ENCODE data around the gene EPHA10.

Gene EPHA10

DNA sequence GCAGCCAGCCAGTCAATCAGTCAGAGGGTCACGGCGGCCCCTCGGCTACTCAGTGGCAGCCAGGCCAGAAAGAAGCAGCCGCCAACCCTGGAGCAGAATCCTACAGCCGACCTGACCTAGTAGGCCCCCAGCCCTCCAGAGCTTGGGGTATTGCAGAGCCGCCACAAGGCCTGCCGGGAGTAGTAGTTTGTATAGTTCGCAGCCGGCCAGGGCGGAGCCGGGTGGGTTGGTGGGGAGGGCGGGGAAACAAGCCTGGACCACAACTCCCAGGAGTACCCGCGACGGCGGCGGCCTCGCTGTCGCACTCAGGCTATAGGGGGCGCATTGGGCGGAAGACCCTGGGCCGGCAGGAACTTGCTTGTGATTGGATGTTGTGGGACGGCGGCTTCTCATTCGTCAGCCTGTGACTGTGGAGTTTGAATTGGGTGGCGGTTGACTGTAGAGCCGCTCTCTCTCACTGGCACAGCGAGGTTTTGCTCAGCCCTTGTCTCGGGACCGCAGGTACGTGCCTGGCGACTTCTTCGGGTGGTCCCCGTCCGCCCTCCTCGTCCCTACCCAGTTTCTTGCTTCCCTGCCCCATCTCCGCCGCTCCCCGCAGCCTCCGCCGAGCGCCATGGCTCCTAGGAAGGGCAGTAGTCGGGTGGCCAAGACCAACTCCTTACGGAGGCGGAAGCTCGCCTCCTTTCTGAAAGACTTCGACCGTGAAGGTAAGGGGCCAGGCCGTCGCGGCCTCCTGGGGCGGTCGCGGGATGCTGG is 72.7 kb downstream of the EPHA10 start, which contains the start of gene CDCA8 (continued):
- TF ChIP-seq ZNF449 (tag by site-specific recombination; IDR thresholded peaks at IDR 0.05): no peak
- TF ChIP-seq ZNF596 (tag by site-specific recombination; IDR thresholded peaks at IDR 0.05): no peak
- peak; percentile 28 for TF ChIP-seq ZXDB (tag by site-specific recombination; IDR thresholded peaks at IDR 0.05)
- TF ChIP-seq ZNF266 (tag by site-specific recombination; IDR thresholded peaks at IDR 0.05; ENCODE audit: low read depth): no peak
- TF ChIP-seq, protein P1, sequence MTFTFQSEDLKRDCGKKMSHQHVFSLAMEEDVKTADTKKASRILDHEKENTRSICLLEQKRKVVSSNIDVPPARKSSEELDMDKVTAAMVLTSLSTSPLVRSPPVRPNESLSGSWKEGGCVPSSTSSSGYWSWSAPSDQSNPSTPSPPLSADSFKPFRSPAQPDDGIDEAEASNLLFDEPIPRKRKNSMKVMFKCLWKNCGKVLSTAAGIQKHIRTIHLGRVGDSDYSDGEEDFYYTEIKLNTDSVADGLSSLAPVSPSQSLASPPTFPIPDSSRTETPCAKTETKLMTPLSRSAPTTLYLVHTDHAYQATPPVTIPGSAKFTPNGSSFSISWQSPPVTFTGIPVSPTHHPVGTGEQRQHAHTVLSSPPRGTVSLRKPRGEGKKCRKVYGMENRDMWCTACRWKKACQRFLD (tag by site-specific recombination; IDR thresholded peaks at IDR 0.05): no peak
- no peak for TF ChIP-seq TCF7L2 (IDR thresholded peaks at IDR 0.05; ENCODE audit: borderline replicate concordance, low read depth, low read length)
- no peak for TF ChIP-seq REPIN1 (tag by site-specific recombination; IDR thresholded peaks at IDR 0.05; ENCODE audit: low read depth)
- TF ChIP-seq HOXD13 (CRISPR knock-in tag; IDR thresholded peaks at IDR 0.05; ENCODE audit: borderline replicate concordance): no peak
- peak; percentile 73 for TF ChIP-seq ZNF2 (tag by site-specific recombination; IDR thresholded peaks at IDR 0.05)
- TF ChIP-seq ZSCAN5A (tag by site-specific recombination; IDR thresholded peaks at IDR 0.05): no peak
- no peak for TF ChIP-seq ZFP3 (tag by site-specific recombination; IDR thresholded peaks at IDR 0.05; ENCODE audit: low read depth)
- no peak for TF ChIP-seq ZNF146 (tag by site-specific recombination; IDR thresholded peaks at IDR 0.05)
- no peak for TF ChIP-seq ZNF549 (tag by site-specific recombination; IDR thresholded peaks at IDR 0.05)
- TF ChIP-seq ZNF670 (tag by site-specific recombination; IDR thresholded peaks at IDR 0.05; ENCODE audit: low read depth): no peak
- no peak for TF ChIP-seq ZNF112 (tag by site-specific recombination; IDR thresholded peaks at IDR 0.05)
- TF ChIP-seq OSR2 (tag by site-specific recombination; IDR thresholded peaks at IDR 0.05): 0 out of 2 replicates have a peak, but pooled peaks have one; percentile 7
- TF ChIP-seq FEZF1 (tag by site-specific recombination; IDR thresholded peaks at IDR 0.05): no peak
- peak; percentile 80; the same call in 1 of the 2 replicates for TF ChIP-seq ZBTB7A (tag by site-specific recombination; IDR thresholded peaks at IDR 0.05; ENCODE audit: low read depth)
- TF ChIP-seq ATF2 (tag by site-specific recombination; IDR thresholded peaks at IDR 0.05; ENCODE audit: low read depth): no peak
- peak; percentile 52; the same call in 1 of the 2 replicates for TF ChIP-seq ZNF501 (tag by site-specific recombination; IDR thresholded peaks at IDR 0.05)
- no peak for TF ChIP-seq KLF10 (tag by site-specific recombination; IDR thresholded peaks at IDR 0.05)
- TF ChIP-seq ZNF529 (tag by site-specific recombination; IDR thresholded peaks at IDR 0.05; ENCODE audit: insufficient replicate concordance): no peak
- TF ChIP-seq, protein P2, sequence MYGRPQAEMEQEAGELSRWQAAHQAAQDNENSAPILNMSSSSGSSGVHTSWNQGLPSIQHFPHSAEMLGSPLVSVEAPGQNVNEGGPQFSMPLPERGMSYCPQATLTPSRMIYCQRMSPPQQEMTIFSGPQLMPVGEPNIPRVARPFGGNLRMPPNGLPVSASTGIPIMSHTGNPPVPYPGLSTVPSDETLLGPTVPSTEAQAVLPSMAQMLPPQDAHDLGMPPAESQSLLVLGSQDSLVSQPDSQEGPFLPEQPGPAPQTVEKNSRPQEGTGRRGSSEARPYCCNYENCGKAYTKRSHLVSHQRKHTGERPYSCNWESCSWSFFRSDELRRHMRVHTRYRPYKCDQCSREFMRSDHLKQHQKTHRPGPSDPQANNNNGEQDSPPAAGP (tag by site-specific recombination; IDR thresholded peaks at IDR 0.05): no peak
- no peak for TF ChIP-seq ZSCAN30 (tag by site-specific recombination; IDR thresholded peaks at IDR 0.05)
- TF ChIP-seq ZNF610 (tag by site-specific recombination; IDR thresholded peaks at IDR 0.05; ENCODE audit: borderline replicate concordance): peak; percentile 88
- no peak for TF ChIP-seq MEIS1 (CRISPR knock-in tag; IDR thresholded peaks at IDR 0.05; ENCODE audit: borderline replicate concordance)
- no peak for TF ChIP-seq PRDM1 (tag by site-specific recombination; IDR thresholded peaks at IDR 0.05)
- TF ChIP-seq ZNF311 (tag by site-specific recombination; IDR thresholded peaks at IDR 0.05; ENCODE audit: borderline replicate concordance): no peak
- no peak for TF ChIP-seq ZNF585B (tag by site-specific recombination; IDR thresholded peaks at IDR 0.05)
- no peak for TF ChIP-seq ZNF560 (tag by site-specific recombination; IDR thresholded peaks at IDR 0.05; ENCODE audit: borderline replicate concordance)
- TF ChIP-seq, protein P3, sequence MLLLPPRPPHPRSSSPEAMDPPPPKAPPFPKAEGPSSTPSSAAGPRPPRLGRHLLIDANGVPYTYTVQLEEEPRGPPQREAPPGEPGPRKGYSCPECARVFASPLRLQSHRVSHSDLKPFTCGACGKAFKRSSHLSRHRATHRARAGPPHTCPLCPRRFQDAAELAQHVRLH (tag by site-specific recombination; IDR thresholded peaks at IDR 0.05): no peak; the same call in 1 of the 2 replicates
- no peak for TF ChIP-seq ZNF548 (tag by site-specific recombination; IDR thresholded peaks at IDR 0.05)
- peak; percentile 50; the same call in 1 of the 2 replicates for TF ChIP-seq ZNF324 (tag by site-specific recombination; IDR thresholded peaks at IDR 0.05)
- peak; percentile 15 for TF ChIP-seq ZNF600 (tag by site-specific recombination; IDR thresholded peaks at IDR 0.05)
- TF ChIP-seq ZNF157 (tag by site-specific recombination; IDR thresholded peaks at IDR 0.05): no peak
